ENCODE data around the gene ARHGAP6. TPM values are rescaled to one million over a fixed set of nuclear protein-coding genes. Genes with fewer than 3 reads are reported as not detected.

ARHGAP6 gene
- total and polyA plus RNA-seq, 4 donors = 6.0 to 18.2 (median 12.3) TPM

GRCh38 chrX:11408109-11408405, 257.7 kb downstream of the ARHGAP6 start:
- H3K4me3 ChIP-seq = no peak overlapping the region
- TF ChIP-seq CTCF (IDR thresholded peaks at IDR 0.05; ENCODE audit: control extremely low read depth, extremely low read depth) = no peak
- peaks cover 0 to 11% (median 10%) of the 10 kb centered on the region in 3 donors for H3K27me3 ChIP-seq (ENCODE audit: control insufficient read depth in 3 of 3, insufficient read depth in 3 of 3, low read length in 2 of 3)
- H3K36me3 ChIP-seq (ENCODE audit: control insufficient read depth in 4 of 4, insufficient read depth in 4 of 4, low read length in 4 of 4) = no peaks in the 10 kb centered on the region
- ATAC-seq (ENCODE audit: insufficient read depth, low FRiP score) (no peak), DNase-seq (no peak)
- H3K4me1 ChIP-seq (ENCODE audit: control insufficient read depth in 5 of 5, insufficient read depth in 5 of 5, low read length in 5 of 5) = peaks cover 0 to 6% (median 0%) of the 10 kb centered on the region in 5 donors
- no peaks in the 10 kb centered on the region for H3K9me3 ChIP-seq (ENCODE audit: control insufficient read depth in 4 of 4, insufficient read depth in 3 of 4, low read length in 3 of 4)
- H3K27ac ChIP-seq (ENCODE audit: low read depth in 1 of 2, low read length in 1 of 2) = no peak overlapping the region
- 73 to 92% methylated on average over 5 of the region's 5 CpGs for WGBS, 2 donors
- no peak overlapping the region for H3K9ac ChIP-seq (ENCODE audit: insufficient read depth in 1 of 2, low read length in 2 of 2)

- no peak for DNase-seq
Observed at GRCh38 chrX:11407331-11408108, 258.2 kb downstream of the ARHGAP6 start.

GRCh38 chrX:11406109-11406765, 259.5 kb downstream of the ARHGAP6 start:
- no peak for TF ChIP-seq CTCF (IDR thresholded peaks at IDR 0.05; ENCODE audit: control extremely low read depth, extremely low read depth)
- no peaks in the 10 kb centered on the region for H3K9me3 ChIP-seq (ENCODE audit: control insufficient read depth in 4 of 4, insufficient read depth in 3 of 4, low read length in 3 of 4)
- DNase-seq = peak in 1 of 3 donors; percentile 37
- peaks cover 0 to 11% (median 0%) of the 10 kb centered on the region in 5 donors for H3K4me1 ChIP-seq (ENCODE audit: control insufficient read depth in 5 of 5, insufficient read depth in 5 of 5, low read length in 5 of 5)
- peaks cover 0 to 14% (median 7%) of the 10 kb centered on the region in 3 donors for H3K27me3 ChIP-seq (ENCODE audit: control insufficient read depth in 3 of 3, insufficient read depth in 3 of 3, low read length in 2 of 3)
- H3K36me3 ChIP-seq (ENCODE audit: control insufficient read depth in 4 of 4, insufficient read depth in 4 of 4, low read length in 4 of 4) = no peaks in the 10 kb centered on the region
- 63 to 68% methylated on average over 9 of the region's 9 CpGs for WGBS, 2 donors
- no peak overlapping the region for H3K9ac ChIP-seq (ENCODE audit: insufficient read depth in 1 of 2, low read length in 2 of 2)
- no peak overlapping the region for H3K4me3 ChIP-seq
- no peak for ATAC-seq (ENCODE audit: insufficient read depth, low FRiP score)
- H3K27ac ChIP-seq (ENCODE audit: low read depth in 1 of 2, low read length in 1 of 2) = peak overlapping the region in 1 of 2 donors; percentile 4

More at GRCh38 chrX:11407331-11408108, 258.2 kb downstream of the ARHGAP6 start:
- Histone ChIP-seq H3K9me3 (ENCODE audit: control insufficient read depth in 4 of 4, insufficient read depth in 3 of 4, low read length in 3 of 4) (no peaks in the 10 kb centered on the region), H3K27me3 (ENCODE audit: control insufficient read depth in 3 of 3, insufficient read depth in 3 of 3, low read length in 2 of 3) (peaks cover 0 to 12% (median 9%) of the 10 kb centered on the region in 3 donors), H3K9ac (ENCODE audit: insufficient read depth in 1 of 2, low read length in 2 of 2) (no peak overlapping the region), H3K36me3 (ENCODE audit: control insufficient read depth in 4 of 4, insufficient read depth in 4 of 4, low read length in 4 of 4) (no peaks in the 10 kb centered on the region), H3K27ac (ENCODE audit: low read depth in 1 of 2, low read length in 1 of 2) (no peak overlapping the region), H3K4me3 (no peak overlapping the region), H3K4me1 (ENCODE audit: control insufficient read depth in 5 of 5, insufficient read depth in 5 of 5, low read length in 5 of 5) (peaks cover 0 to 6% (median 0%) of the 10 kb centered on the region in 5 donors)
- 61 to 77% methylated on average over 2 of the region's 2 CpGs for WGBS, 2 donors
- no peak for TF ChIP-seq CTCF (IDR thresholded peaks at IDR 0.05; ENCODE audit: control extremely low read depth, extremely low read depth)
- no peak for ATAC-seq (ENCODE audit: insufficient read depth, low FRiP score)

Data from lung (tissue), 12 donors.